Activated CD4-positive, alpha-beta T cell treated with anti-CD3 and anti-CD28 coated beads, Interleukin-2, amount 50 U/mL, for 48 hours (primary cell): ENCODE data around the gene PCBP4.
A peak's percentile ranks its signal among the peaks of the same experiment; 100 is the strongest.

Experiments
- DNase-seq, 2 experiments: peaks; one replicate each; pipeline ENCODE4 v3.0.0-alpha.2; 2020

The PCBP4 gene

GRCh38 chr3:51954713-51955112 is 12.5 kb downstream of the PCBP4 start:
- DNase-seq = no peak

DNA sequence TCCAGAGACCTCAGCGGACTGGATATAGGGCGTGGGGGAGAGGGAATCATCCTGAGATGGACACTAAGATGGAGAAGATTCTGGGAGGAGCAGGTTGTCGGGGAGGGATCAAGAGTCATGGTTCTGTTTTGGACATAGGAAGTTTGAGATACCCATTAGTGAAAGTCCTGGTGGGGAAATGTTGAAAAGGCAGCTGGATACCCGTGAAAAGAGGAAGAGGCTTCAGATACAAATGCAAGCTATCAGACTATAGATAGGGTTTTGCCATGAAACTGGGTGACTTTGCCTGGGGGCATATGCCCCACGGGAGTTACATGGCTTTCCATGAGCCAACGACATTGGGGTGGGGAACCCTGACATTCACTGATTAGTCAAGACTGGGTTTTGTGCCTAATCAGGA is 13.1 kb downstream of the PCBP4 start:
- DNase-seq = no peak

- no peak for DNase-seq
Measured at GRCh38 chr3:51953445-51953844, 13.8 kb downstream of the PCBP4 start.

GRCh38 chr3:51950899-51951298 is 16.4 kb downstream of the PCBP4 start:
- DNase-seq = no peak

DNA sequence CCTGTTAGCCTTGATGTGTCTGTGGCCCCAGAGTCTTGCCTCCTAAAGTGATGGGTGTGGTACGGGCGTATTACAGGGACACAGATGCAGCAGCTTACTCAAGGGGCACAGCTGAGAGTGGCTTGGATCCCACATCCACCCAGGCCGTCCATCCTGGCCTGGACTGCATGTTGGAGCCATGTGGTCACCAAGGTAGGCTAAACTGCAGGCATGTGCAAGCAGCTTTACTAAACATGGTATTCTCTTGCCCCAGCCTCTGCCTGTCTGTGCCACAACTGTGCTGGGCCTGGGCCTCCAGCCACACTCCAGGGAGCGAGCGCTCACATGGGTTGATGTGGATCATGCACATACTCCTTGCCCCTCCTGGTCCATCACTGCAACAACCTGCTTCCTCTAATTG is 18.1 kb downstream of the PCBP4 start:
- no peak for DNase-seq

DNA sequence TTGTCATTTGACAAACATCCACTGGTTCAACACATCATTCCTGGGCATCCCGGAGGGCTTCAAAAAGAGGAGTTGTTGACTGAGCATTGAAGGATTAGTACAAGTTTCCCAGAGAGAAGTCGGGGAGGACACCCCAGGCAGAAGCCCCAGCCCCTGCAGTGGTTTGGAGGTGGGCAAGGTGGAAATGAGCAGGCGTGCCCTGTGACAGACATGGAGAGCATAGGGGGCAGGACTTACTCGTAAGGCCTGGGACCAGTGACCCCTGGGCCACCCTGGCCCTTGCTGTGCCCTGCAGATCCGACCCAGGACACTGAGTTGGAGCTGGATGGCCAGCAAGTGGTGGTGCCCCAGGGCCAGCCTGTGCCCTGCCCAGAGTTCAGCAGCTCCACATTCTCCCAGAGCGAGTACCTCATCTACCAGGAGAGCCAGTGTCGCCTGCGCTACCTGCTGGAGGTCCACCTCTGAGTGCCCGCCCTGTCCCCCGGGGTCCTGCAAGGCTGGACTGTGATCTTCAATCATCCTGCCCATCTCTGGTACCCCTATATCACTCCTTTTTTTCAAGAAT is 19.2 kb downstream of the PCBP4 start:
- no peak for DNase-seq

DNA sequence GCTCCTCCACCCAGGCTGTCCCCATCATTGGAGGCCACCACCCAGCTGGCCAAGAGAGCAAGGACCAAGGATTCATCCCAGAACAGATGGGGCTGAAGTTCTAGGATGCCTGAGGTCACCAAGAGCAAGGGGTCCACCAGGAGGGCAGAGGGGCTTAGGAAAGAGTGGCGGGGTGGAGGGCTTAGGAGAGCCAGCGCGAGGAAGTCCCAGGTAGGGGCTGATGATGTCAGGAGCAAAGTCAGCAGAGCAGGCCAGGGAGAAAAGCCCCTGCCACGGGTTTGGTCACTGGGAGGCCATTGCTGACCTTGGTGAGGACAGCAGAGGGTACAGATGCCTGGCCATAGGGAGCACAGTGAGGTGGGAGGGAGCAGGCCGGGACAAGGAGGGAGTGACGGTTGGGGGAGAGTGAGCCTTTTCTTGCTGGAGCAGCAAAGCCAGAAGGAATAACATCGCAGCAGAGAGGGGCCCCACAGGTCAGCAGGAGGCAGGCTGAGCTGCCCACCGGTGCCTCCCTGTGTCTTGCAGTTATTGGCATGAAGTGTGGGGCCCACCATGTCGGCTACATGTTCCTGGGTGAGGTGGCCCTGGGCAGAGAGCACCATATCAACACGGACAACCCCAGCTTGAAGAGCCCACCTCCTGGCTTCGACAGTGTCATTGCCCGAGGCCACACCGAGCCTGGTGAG is 19.9 kb downstream of the PCBP4 start:
- no peak for DNase-seq

DNA sequence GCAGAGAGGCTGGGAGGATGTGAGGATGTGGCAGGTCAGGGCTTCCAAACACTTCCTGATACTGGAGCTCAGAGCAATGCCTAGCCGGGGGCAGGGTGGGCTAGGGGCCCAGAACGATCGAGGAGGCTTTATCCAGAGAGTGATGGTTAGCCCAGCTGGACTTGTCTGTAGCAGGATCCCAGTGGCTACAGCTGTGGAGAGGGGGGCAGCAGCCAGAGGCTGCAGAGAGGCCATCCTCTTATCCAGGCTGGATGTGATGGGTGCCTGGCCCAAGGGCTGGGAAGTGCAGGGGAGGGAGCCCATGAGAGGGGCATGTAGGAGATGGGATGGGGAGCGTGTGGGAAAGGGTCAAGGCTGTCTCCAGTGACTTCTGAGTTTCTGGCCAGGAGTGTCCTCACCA is 20.5 kb downstream of the PCBP4 start:
- no peak for DNase-seq

DNA sequence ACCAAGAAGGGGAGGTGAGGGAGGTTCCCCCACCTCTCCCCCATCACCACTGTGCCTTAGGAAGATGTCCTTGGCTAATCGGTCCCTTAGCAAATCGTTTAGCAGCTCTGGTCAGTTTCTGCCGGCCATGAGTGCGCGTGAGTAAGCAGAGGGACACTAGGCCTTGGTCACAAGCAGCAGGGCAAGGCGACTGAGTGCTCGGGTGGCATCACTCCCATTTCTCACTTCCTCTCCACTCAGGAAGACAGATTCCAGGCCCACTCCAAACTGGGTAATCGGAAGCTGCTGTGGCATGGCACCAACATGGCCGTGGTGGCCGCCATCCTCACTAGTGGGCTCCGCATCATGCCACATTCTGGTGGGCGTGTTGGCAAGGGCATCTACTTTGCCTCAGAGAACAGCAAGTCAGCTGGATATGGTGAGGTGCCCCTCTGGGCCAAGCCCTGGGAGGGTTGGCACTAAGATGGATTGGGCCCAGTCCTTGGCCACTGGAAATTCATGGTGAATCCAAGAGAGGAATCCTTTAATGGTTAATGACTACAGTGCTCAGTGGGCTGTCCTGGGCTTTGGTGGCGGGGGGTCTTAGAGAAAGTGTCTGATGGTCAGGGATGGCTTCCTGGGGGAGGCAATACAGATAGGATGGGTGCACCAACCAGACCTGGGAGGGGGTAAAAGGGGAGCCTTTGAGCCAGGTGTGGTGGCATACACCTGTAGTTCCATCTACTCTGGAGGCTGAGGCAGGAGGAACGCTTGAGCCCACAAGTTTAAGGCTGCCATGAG is 21.1 kb downstream of the PCBP4 start:
- DNase-seq = no peak

DNA sequence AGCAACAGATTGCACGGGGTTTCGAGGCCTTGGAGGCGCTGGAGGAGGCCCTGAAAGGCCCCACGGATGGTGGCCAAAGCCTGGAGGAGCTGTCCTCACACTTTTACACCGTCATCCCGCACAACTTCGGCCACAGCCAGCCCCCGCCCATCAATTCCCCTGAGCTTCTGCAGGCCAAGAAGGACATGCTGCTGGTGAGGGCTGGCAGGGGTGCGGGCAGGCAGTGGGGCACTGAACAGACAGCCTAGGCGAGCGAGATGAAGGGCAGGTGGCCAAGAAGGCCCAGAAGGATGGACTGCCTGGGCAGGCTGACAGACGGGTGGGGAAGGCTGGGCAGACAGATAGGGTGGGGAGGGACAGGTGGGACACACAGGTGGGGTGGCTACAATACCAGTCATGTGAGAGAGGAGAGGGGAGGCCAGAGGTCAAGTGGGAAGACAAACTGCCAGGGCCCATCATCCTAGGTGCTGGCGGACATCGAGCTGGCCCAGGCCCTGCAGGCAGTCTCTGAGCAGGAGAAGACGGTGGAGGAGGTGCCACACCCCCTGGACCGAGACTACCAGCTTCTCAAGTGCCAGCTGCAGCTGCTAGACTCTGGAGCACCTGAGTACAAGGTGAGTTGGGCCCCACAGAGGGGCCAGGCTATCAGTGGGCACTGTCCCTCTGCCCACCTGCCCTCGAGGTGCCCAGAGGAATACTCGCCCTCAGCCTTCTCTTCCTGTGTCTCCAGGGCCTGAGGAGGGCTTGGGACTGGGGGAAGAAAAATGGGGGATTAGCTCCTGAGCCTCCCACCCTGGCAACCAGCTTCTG is 22.0 kb downstream of the PCBP4 start:
- no peak for DNase-seq

DNA sequence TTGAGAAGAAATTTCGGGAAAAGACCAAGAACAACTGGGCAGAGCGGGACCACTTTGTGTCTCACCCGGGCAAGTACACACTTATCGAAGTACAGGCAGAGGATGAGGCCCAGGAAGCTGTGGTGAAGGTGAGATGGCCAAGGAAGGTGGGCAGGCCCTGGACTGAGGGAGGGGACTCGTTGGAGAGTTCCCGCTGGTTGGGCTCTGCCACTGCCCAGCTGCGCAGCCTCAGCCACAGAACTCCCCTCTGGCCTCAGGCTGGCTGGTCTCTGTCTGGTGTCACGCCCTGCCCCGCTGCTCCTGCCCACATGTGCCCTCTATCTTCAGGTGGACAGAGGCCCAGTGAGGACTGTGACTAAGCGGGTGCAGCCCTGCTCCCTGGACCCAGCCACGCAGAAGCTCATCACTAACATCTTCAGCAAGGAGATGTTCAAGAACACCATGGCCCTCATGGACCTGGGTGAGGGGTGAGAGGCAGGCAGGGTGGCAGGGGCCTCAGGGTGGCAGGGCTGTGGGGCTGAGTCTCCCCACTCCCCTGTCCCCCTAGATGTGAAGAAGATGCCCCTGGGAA is 22.7 kb downstream of the PCBP4 start:
- no peak for DNase-seq

GRCh38 chr3:51943451-51944391 is 23.5 kb downstream of the PCBP4 start:
- DNase-seq = no peak

GRCh38 chr3:51942603-51943450 is 24.4 kb downstream of the PCBP4 start:
- peak; percentile 62 to 71 for DNase-seq

- peak; percentile 100 for DNase-seq
Measured at GRCh38 chr3:51941798-51942602, 25.3 kb downstream of the PCBP4 start, which contains the start of the genes PARP3 and RRP9. Gene PARP3, plus strand, starts transcription at chr3:51942363. Its CDS starts 993 bp downstream, at chr3:51943356. Gene RRP9, minus strand, starts transcription at chr3:51941904. Its CDS starts 37 bp downstream, at chr3:51941867.

DNA sequence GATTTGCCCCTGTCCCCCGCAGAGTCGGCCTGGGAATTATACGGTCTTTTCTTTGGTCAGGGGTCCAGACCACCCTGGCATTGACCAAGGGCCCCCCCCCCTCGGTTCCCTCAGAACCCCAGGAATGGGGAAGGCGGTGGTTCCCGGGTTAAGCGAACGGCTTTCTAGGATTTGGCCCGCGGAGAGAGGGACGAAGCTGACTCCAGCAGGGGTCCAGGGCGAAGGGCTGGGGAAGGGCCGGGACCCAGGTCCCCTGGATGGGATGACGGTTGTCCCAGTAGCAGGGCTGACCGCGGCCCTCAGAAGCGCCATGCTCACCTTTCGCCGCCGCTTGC is 25.8 kb downstream of the PCBP4 start:
- no peak for DNase-seq

DNA sequence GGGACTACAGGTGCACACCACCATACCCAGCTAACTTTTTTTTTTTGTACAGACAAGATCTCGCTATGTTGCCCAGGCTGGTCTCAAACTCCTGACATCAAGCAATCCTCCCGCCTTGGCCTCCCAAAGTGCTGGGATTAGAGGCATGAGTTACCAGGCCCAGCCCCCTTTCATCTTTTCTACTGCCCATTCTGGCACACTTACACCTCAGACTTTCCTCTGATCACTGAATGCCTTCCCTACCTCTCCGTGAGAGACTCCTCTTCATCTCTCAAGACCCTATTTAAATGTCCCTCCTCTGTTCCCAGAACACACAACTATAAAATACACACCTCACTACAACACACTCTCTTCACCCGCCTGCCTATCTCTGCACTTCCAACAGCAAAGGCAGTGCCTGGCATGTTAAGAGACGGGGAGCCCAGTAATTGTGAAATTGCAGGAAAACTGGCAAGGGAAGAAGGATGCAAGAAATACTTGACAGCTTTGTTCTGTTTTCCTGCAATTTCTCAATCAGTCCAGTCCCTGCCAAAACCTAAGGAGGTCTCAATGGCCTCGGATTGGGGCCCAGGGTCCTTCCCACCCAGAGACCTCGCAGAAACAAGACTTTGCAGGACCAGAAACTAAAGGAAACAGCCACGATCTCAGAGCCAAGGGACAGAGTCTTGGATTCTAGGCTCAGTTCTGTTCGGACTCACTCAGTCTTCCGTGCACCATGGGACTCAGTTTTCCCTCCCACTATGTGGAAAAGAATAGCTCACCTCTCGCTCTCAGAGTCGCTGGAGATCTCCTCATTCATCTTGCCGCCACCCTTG is 26.4 kb downstream of the PCBP4 start:
- DNase-seq = no peak

GRCh38 chr3:51938780-51939425 is 28.4 kb downstream of the PCBP4 start:
- DNase-seq = no peak
